Mesenchymal stem cell (in vitro differentiated cells and primary cell): ENCODE results near the gene C3.
"Not testable (repeated sequence)": the region's sequence is repeated elsewhere in the genome, so short reads cannot be mapped to it uniquely, and the experiment has no call there.

Source experiments
- DNase-seq: peaks from one replicate; pipeline ENCODE4 v3.0.0-alpha.2; 2013
- H2AFZ ChIP-seq: one replicate; pipeline ENCODE4 v1.6.1; 2013; ENCODE audit warnings: low read depth, mild to moderate bottlenecking, control low read depth, inconsistent platforms, low read length, moderate library complexity
- H2AK5ac ChIP-seq: 2 replicates; pipeline ENCODE4 v1.6.1; 2013; ENCODE audit warnings: low read length, moderate library complexity, mild to moderate bottlenecking, inconsistent platforms; ENCODE audit not compliant: severe bottlenecking
- H2BK120ac ChIP-seq: one replicate; pipeline ENCODE4 v1.6.1; 2013; ENCODE audit warnings: low read depth, mild to moderate bottlenecking, inconsistent platforms, low read length, moderate library complexity
- H2BK12ac ChIP-seq, 2 experiments: one replicate each; pipeline ENCODE4 v1.6.1; 2013; ENCODE audit warnings: inconsistent platforms in 2 of 2, low read length in 2 of 2, mild to moderate bottlenecking in 2 of 2, moderate library complexity in 2 of 2, control low read depth in 1 of 2
- H2BK15ac ChIP-seq: one replicate; pipeline ENCODE4 v1.6.1; 2013; ENCODE audit warnings: mild to moderate bottlenecking, low read depth, inconsistent platforms; ENCODE audit not compliant: poor library complexity, severe bottlenecking
- H2BK5ac ChIP-seq: 2 replicates; pipeline ENCODE4 v1.6.1; 2013; ENCODE audit warnings: low read depth, mild to moderate bottlenecking, low read length, control low read depth, inconsistent platforms; ENCODE audit not compliant: poor library complexity, severe bottlenecking
- H3K14ac ChIP-seq, 2 experiments: one replicate each; pipeline ENCODE4 v1.6.1; 2013; ENCODE audit warnings: inconsistent platforms in 2 of 2, low read length in 2 of 2, control low read depth in 1 of 2, mild to moderate bottlenecking in 1 of 2, moderate library complexity in 1 of 2
- H3K18ac ChIP-seq, 2 experiments: one replicate each; pipeline ENCODE4 v1.6.1; 2013; ENCODE audit warnings: inconsistent platforms in 2 of 2, low read length in 2 of 2, control low read depth in 1 of 2, low read depth in 1 of 2, mild to moderate bottlenecking in 1 of 2
- H3K23ac ChIP-seq, 2 experiments: one replicate each; pipeline ENCODE4 v1.6.1; 2013; ENCODE audit warnings: inconsistent platforms in 2 of 2, low read length in 2 of 2, mild to moderate bottlenecking in 2 of 2, moderate library complexity in 2 of 2, control low read depth in 1 of 2
- H3K27ac ChIP-seq: 2 replicates; pipeline ENCODE4 v1.5.1; 2013; ENCODE audit warnings: mild to moderate bottlenecking, moderate library complexity, low read length, control low read depth, inconsistent platforms; ENCODE audit not compliant: poor library complexity, severe bottlenecking
- H3K27me3 ChIP-seq, 2 experiments: 2 replicates each; pipeline versions ENCODE4 v1.6.1 to v1.7.0; 2013; ENCODE audit warnings: low read length in 2 of 2, mild to moderate bottlenecking in 2 of 2, moderate library complexity in 2 of 2, control low read depth in 1 of 2, inconsistent platforms in 1 of 2; ENCODE audit not compliant: control insufficient read depth in 1 of 2, insufficient read depth in 1 of 2
- H3K36me3 ChIP-seq, 2 experiments: 2 replicates each; pipeline versions ENCODE4 v1.6.1 to v1.7.0; 2013; ENCODE audit warnings: low read length in 2 of 2, control low read depth in 1 of 2, inconsistent platforms in 1 of 2, low read depth in 1 of 2, mild to moderate bottlenecking in 1 of 2; ENCODE audit not compliant: insufficient read depth in 2 of 2, control insufficient read depth in 1 of 2
- H3K4ac ChIP-seq, 2 experiments: one replicate each; pipeline ENCODE4 v1.6.1; 2013; ENCODE audit warnings: inconsistent platforms in 2 of 2, low read length in 2 of 2, mild to moderate bottlenecking in 2 of 2, moderate library complexity in 2 of 2, control low read depth in 1 of 2, low read depth in 1 of 2
- H3K4me1 ChIP-seq: 2 replicates; pipeline ENCODE4 v1.6.1; 2013; ENCODE audit warnings: low read depth, low read length, control low read depth; ENCODE audit not compliant: control insufficient read depth, insufficient read depth
- H3K4me2 ChIP-seq: 2 replicates; pipeline ENCODE4 v1.6.1; 2013; ENCODE audit warnings: low read length, mild to moderate bottlenecking, inconsistent platforms; ENCODE audit not compliant: poor library complexity, severe bottlenecking
- H3K4me3 ChIP-seq, 2 experiments: 2 replicates each; pipeline versions ENCODE4 v1.5.1 to v1.7.0; 2013; ENCODE audit warnings: low read length in 2 of 2, mild to moderate bottlenecking in 2 of 2, control low read depth in 1 of 2, low read depth in 1 of 2; ENCODE audit not compliant: insufficient read depth in 1 of 2
- H3K79me1 ChIP-seq: replicated peaks from 2 replicates; pipeline ENCODE4 v1.6.1; 2013; ENCODE audit warnings: mild to moderate bottlenecking, control low read depth, low read length, inconsistent platforms; ENCODE audit not compliant: poor library complexity, severe bottlenecking
- H3K9ac ChIP-seq: 2 replicates; pipeline ENCODE4 v1.7.0; 2013; ENCODE audit warnings: mild to moderate bottlenecking, low read length, moderate library complexity
- H3K9me3 ChIP-seq: 2 replicates; pipeline ENCODE4 v1.7.0; 2013; ENCODE audit warnings: mild to moderate bottlenecking, low read length; ENCODE audit not compliant: control insufficient read depth
- H4K8ac ChIP-seq: one replicate; pipeline ENCODE4 v1.6.1; 2013; ENCODE audit warnings: inconsistent platforms, mild to moderate bottlenecking, low read length, moderate library complexity
- H4K91ac ChIP-seq: one replicate; pipeline ENCODE4 v1.6.1; 2013; ENCODE audit warnings: mild to moderate bottlenecking, low read length, inconsistent platforms
- WGBS: methylation state at CpG from one replicate; pipeline ENCODE4 v1.1.7; 2013; ENCODE audit warnings: mixed read lengths; 5-methylcytosine and 5-hydroxymethylcytosine counted together

The C3 gene

DNA sequence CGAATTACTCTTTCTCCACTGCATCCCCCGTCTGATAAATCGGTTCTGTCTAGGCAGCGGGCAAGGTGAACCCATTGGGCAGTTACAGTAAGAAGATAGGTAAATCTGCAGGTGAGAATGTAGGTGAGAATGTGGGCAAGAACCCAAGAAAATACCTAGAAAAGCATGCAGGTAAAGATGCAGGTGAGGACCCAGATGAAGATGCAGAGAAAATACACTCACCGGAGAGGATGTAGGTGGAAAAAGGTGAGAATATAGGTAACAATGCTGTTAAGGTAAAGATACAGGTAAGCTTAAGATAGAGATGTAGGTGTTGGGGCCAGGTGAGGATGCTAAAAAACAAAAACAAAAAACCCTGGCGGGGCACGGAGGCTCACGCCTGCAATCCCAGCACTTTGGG is 44.2 kb downstream of the C3 start:
- peaks cover 9% of the 10 kb centered on the region for H3K4me1 ChIP-seq
- H3K36me3 ChIP-seq = peaks cover 0 to 42% of the 10 kb centered on the region in 2 experiments
- H3K9ac ChIP-seq = no peak overlapping the region
- H3K79me1 ChIP-seq = no peaks in the 10 kb centered on the region
- H2BK15ac ChIP-seq = no peak overlapping the region
- H2AK5ac ChIP-seq = no peak overlapping the region
- no peak overlapping the region for H3K27ac ChIP-seq
- H2AFZ ChIP-seq = no peak overlapping the region
- DNase-seq = no peak
- H3K4ac ChIP-seq = no peak overlapping the region
- H3K14ac ChIP-seq = no peak overlapping the region
- no peak overlapping the region for H3K4me3 ChIP-seq
- H3K27me3 ChIP-seq = peaks cover 0 to 11% of the 10 kb centered on the region in 2 experiments
- no peak overlapping the region for H4K8ac ChIP-seq
- H2BK12ac ChIP-seq = no peak overlapping the region
- H4K91ac ChIP-seq = no peak overlapping the region
- H3K9me3 ChIP-seq = peaks cover 6% of the 10 kb centered on the region
- H3K23ac ChIP-seq = no peak overlapping the region
- no peak overlapping the region for H3K18ac ChIP-seq
- WGBS = 91% methylated on average over 8 of the region's 8 CpGs
- no peak overlapping the region for H3K4me2 ChIP-seq
- H2BK5ac ChIP-seq = no peak overlapping the region
- H2BK120ac ChIP-seq = no peak overlapping the region

DNA sequence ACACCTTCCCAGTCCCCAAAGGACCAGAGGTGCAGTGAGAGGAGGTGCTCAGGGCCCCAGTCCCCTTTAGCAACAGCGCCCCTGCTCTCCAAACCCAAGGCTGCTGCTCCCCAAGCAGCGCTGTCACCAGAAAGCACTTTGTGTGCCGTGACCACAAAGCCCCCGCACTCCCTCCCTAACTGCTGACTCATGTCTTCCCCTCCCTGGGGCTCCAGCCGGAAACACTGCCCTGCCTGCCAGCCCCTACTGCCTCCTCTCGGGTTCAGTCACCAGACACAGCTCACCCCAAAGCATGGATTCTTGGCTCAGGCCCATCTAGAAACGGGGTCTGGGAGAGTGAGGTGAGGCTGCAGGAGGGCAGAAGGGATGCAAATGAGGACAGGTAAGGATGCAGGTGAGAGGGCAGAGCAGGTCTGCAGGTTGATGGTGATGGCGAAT is 45.6 kb downstream of the C3 start:
- H2BK12ac ChIP-seq = no peak overlapping the region
- DNase-seq = peak; percentile 43
- H3K18ac ChIP-seq = no peak overlapping the region
- no peak overlapping the region for H2AK5ac ChIP-seq
- no peak overlapping the region for H2BK5ac ChIP-seq
- H2BK120ac ChIP-seq = no peak overlapping the region
- H3K4me2 ChIP-seq = no peak overlapping the region
- H4K8ac ChIP-seq = no peak overlapping the region
- WGBS = 19% methylated on average over 6 of the region's 8 CpGs
- H3K27me3 ChIP-seq = peaks cover 0 to 3% of the 10 kb centered on the region in 2 experiments
- H3K27ac ChIP-seq = no peak overlapping the region
- H4K91ac ChIP-seq = no peak overlapping the region
- no peak overlapping the region for H2AFZ ChIP-seq
- peaks cover under 1% of the 10 kb centered on the region for H3K9me3 ChIP-seq
- H3K4me1 ChIP-seq = peaks cover 11% of the 10 kb centered on the region
- H3K4me3 ChIP-seq = peak overlapping the region in 1 of 2 experiments; percentile 13
- H3K23ac ChIP-seq = no peak overlapping the region
- H3K14ac ChIP-seq = no peak overlapping the region
- H2BK15ac ChIP-seq = no peak overlapping the region
- no peaks in the 10 kb centered on the region for H3K79me1 ChIP-seq
- H3K4ac ChIP-seq = no peak overlapping the region
- H3K9ac ChIP-seq = no peak overlapping the region
- peaks cover 0 to 30% of the 10 kb centered on the region in 2 experiments for H3K36me3 ChIP-seq

DNA sequence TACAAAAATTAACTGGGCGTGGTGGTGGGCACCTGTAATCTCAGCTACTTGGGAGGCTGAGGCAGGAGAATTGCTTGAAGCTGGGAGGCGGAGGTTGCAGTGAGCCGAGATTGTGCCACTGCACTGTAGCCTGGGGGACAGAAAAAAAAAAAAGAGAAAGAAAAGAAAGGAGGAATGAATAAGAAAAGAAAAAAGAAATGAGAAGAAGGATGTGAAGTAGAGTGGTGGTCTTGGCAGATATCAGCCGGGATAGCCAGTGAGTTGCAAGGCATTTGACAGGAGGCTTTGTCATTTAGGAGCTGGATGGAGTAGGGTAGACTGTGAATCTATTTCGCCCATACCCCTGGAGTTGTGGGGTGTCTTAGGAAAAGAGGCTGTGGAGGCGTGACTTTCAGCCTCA is 46.0 kb downstream of the C3 start:
- Histone ChIP-seq H2AK5ac (peak overlapping the region; percentile 39), H3K36me3 (peaks cover 0 to 25% of the 10 kb centered on the region in 2 experiments), H3K4me1 (peaks cover 11% of the 10 kb centered on the region)
- H3K27me3 ChIP-seq, H3K18ac ChIP-seq, H3K14ac ChIP-seq, H2BK120ac ChIP-seq, H3K4ac ChIP-seq, H3K27ac ChIP-seq, H2BK12ac ChIP-seq, H3K9me3 ChIP-seq, H3K23ac ChIP-seq, H4K8ac ChIP-seq, H3K4me3 ChIP-seq, H4K91ac ChIP-seq, H3K9ac ChIP-seq, DNase-seq, H2AFZ ChIP-seq, H2BK15ac ChIP-seq, H3K4me2 ChIP-seq, H2BK5ac ChIP-seq, H3K79me1 ChIP-seq: not testable (repeated sequence)
- 87% methylated on average over 4 of the region's 6 CpGs for WGBS

DNA sequence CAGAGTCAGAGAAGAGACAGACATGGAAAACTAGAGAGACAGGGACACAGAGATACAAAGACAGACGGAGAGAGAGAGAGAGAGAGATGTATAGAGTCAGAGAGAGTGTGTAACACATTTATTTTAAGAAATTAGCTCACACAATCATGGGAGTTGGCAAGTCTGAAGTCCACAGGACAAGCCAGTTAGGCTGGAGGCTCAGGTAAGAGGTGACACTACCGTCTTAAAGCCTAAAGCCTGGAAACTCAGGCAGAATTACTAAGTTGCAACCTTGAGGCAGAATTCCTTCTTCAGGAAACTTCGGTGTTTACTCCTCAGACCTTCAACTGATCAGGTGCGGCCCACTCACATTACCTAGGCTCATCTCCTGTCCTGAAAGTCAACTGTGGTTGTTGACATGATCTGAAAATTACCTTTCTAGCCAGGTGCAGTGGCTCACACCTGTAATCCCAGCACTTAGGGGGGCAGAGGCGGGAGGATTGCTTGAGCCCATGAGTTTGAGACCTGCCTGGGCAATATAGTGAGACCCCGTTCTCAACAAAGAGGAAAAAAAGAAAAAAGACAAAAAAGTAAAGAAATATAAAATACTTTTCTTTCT is 47.7 kb downstream of the C3 start:
- Histone ChIP-seq H3K4me3 (no peak overlapping the region), H2BK15ac (no peak overlapping the region), H2BK12ac (no peak overlapping the region), H2BK120ac (no peak overlapping the region), H2AK5ac (no peak overlapping the region), H3K79me1 (no peaks in the 10 kb centered on the region), H4K8ac (no peak overlapping the region), H3K4me1 (peaks cover 11% of the 10 kb centered on the region), H3K9ac (no peak overlapping the region), H3K23ac (no peak overlapping the region), H3K9me3 (no peaks in the 10 kb centered on the region), H4K91ac (no peak overlapping the region), H3K14ac (no peak overlapping the region), H3K18ac (no peak overlapping the region), H3K27ac (no peak overlapping the region), H2AFZ (no peak overlapping the region), H3K4me2 (no peak overlapping the region), H3K4ac (no peak overlapping the region), H3K36me3 (peaks cover 0 to 9% of the 10 kb centered on the region in 2 experiments), H3K27me3 (peaks cover 0 to 8% of the 10 kb centered on the region in 2 experiments), H2BK5ac (no peak overlapping the region)
- WGBS = 86% methylated on average over 4 of the region's 6 CpGs
- DNase-seq = no peak
